NCI-H510A (cell line): ENCODE results near the gene IL17C.
A peak's percentile ranks its signal among the peaks of the same experiment; 100 is the strongest.

Experiments
- DNase-seq: peaks from one replicate; lab custom pipeline; 2025; lab: John Stamatoyannopoulos, UW

Gene IL17C

GRCh38 chr16:88628512-88628974 is 9.8 kb upstream of the IL17C start:
- no peak for DNase-seq

GRCh38 chr16:88629835-88630234 is 8.5 kb upstream of the IL17C start:
- no peak for DNase-seq

- no peak for DNase-seq
These were observed 7.9 kb upstream of the IL17C start for GRCh38 chr16:88630433-88630832.

- DNase-seq: no peak
These were observed 7.4 kb upstream of the IL17C start for GRCh38 chr16:88630941-88631340.

GRCh38 chr16:88631384-88631783 is 7.0 kb upstream of the IL17C start:
- DNase-seq: no peak

- DNase-seq: no peak
These were observed 6.3 kb upstream of the IL17C start for GRCh38 chr16:88631920-88632586.

- no peak for DNase-seq
These were observed 5.8 kb upstream of the IL17C start for GRCh38 chr16:88632587-88632930.

- no peak for DNase-seq
These were observed 4.7 kb upstream of the IL17C start for GRCh38 chr16:88633684-88634140.

- no peak for DNase-seq
These were observed 4.0 kb upstream of the IL17C start for GRCh38 chr16:88634141-88634993.

GRCh38 chr16:88634994-88635670 is 3.2 kb upstream of the IL17C start:
- DNase-seq: no peak

- no peak for DNase-seq
These were observed 2.6 kb upstream of the IL17C start for GRCh38 chr16:88635671-88636319.

GRCh38 chr16:88636488-88637265 is 1.7 kb upstream of the IL17C start:
- no peak for DNase-seq

- DNase-seq: peak; percentile 57
These were observed 1.1 kb downstream of the IL17C start for GRCh38 chr16:88639231-88640038.

- no peak for DNase-seq
These were observed 1.7 kb downstream of the IL17C start for GRCh38 chr16:88640039-88640495.

- no peak for DNase-seq
These were observed 2.3 kb downstream of the IL17C start for GRCh38 chr16:88640498-88641247.

- DNase-seq: no peak
These were observed 4.7 kb downstream of the IL17C start for GRCh38 chr16:88642881-88643643.

GRCh38 chr16:88643644-88643932 is 5.2 kb downstream of the IL17C start:
- no peak for DNase-seq

- no peak for DNase-seq
These were observed 7.1 kb downstream of the IL17C start for GRCh38 chr16:88645455-88645854.

GRCh38 chr16:88645941-88646340 is 7.6 kb downstream of the IL17C start:
- no peak for DNase-seq
